ENCODE measurements around the gene MID1.

The MID1 gene

DNA sequence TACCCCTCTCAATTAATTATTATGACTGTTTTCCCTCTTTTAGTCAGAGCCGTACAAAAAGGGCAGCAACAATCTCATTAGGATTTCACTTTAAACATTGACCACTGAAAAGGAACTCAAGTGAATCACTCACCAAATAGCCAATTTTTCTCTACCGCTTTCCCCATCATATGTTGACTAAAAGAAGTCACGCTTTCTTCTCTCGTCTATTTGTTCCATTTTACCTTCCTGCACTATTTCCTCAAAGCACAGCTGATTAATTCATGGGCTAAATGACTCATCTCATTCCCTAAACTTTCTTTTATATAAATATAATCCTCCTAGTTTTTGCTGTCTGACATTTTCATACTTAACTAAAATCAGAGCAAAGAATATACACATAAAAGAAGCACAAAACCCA lies 8.2 kb downstream of the MID1 start:
- Histone ChIP-seq H3K9ac (no peak overlapping the region), H4K20me1 (no peaks in the 10 kb centered on the region; a peak in 1 of 22 replicates), H3K36me3 (no peaks in the 10 kb centered on the region), H3K27me3 (peaks cover 73 to 100% (median 97%) of the 10 kb centered on the region in 11 experiments), H3K4me2 (no peak overlapping the region), H3K4me1 (no peaks in the 10 kb centered on the region), H3K4me3 (no peak overlapping the region), H3K27ac (no peak overlapping the region), H3K9me3 (replicated peaks in 1 of 11) (no peaks in the 10 kb centered on the region)
- no peak for TF ChIP-seq Cebpa-rat (IDR thresholded peaks at IDR 0.05)

DNA sequence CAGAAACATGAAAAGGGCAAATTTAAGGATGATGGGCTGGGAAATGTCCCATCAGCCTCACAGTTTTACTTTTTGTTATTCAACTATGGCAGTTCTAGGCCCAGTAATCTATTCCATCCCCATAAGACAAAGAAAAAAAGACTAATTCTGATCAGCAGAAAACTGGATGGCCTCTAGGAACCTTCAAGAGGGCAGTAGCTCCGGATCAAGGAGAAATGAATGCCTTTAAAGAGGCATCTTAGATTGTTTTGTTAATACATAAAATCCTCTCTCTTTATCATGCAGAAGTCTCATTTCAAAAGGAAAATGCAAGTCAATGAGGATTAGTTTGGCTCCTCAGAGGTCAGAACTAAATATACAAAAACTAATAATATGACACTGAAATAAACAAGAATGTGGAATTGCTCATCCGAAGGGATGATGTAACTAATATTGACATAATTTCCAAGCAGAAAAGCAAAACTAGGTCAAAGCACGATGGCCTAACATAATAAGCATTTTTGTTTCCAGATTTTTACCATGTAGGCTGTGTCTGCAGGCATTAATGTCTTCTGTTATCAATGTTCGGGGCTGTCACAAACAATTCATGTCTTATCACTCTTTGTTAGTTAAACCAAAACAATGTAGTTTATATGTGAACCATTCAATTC lies 8.8 kb downstream of the MID1 start:
- Histone ChIP-seq H3K4me1 (no peaks in the 10 kb centered on the region), H3K9ac (no peak overlapping the region), H3K36me3 (no peaks in the 10 kb centered on the region), H3K27me3 (peaks cover 73 to 100% (median 97%) of the 10 kb centered on the region in 11 experiments), H3K27ac (no peak overlapping the region), H3K4me2 (no peak overlapping the region), H4K20me1 (no peaks in the 10 kb centered on the region; a peak in 1 of 22 replicates), H3K9me3 (replicated peaks in 1 of 11) (no peaks in the 10 kb centered on the region), H3K4me3 (no peak overlapping the region)
- no peak for TF ChIP-seq Cebpa-rat (IDR thresholded peaks at IDR 0.05)

DNA sequence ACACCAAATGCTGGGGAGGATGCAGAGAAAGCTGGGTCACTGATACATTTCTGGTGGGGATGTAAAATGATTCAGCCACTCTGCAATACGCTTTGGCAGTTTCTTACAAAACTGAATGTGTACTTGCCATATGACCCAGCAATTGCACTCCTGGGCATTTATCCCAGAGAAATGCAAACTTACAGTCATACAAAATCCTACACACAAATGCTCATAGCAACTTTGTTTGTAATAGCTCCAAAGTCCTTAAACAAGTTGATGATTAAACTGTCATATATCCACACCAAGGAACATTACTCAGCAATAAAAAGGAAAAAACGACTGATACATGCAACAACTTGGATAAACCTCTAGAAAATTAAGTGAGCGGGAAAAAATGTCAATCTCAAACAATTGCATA lies 12.3 kb downstream of the MID1 start:
- Histone ChIP-seq H3K27ac (no peak overlapping the region), H3K4me2 (no peak overlapping the region), H3K9me3 (replicated peaks in 1 of 11) (no peaks in the 10 kb centered on the region), H3K4me3 (no peak overlapping the region), H3K9ac (no peak overlapping the region), H4K20me1 (0 out of 22 replicates have a peak, but pooled peaks cover 0 to 5% (median 0%) of the 10 kb centered on the region in 11 experiments), H3K27me3 (peaks cover 66 to 96% (median 94%) of the 10 kb centered on the region in 11 experiments), H3K36me3 (no peaks in the 10 kb centered on the region), H3K4me1 (no peaks in the 10 kb centered on the region)
- no peak for TF ChIP-seq Cebpa-rat (IDR thresholded peaks at IDR 0.05)

DNA sequence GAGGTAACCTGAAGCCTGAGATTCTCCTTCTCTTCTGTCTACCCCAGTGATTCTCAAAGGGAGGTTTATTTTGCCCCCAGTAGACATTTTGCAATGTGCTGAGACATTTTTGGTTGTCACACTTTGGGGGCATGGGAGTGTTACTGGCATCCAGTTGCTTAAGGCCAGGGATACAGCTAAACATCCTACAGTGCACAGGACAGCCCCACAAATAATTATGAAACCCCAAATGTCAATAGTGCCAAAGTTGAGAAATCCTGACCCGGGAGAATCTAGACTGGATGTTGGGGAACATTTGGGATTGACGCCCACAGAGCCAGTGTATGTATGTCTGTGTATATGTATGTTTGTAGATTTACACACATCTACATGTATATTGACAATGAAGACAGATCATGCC lies 13.2 kb downstream of the MID1 start:
- no peaks in the 10 kb centered on the region for H3K4me1 ChIP-seq

DNA sequence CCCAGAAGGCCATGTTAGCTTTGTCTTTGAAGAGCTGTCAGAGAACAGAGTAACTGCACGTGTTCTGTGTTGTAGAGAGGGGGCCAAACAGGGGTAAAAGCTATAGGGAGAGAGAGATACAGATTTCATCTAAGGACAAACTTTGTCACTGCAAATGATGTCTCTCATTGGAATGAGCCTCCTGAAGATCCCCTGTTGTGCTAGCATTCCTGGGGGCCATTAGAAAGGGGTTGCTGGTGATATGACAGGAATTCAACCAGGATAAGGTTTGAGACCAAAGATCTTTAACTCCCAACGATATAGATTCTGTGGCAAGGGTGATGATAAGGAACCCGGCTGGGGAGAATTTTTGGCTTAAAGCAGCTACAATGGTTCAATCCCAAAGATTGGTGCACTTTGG lies 16.8 kb downstream of the MID1 start:
- Histone ChIP-seq H3K36me3 (no peaks in the 10 kb centered on the region), H3K27ac (no peak overlapping the region), H4K20me1 (0 out of 22 replicates have a peak, but pooled peaks cover 0 to 5% (median 0%) of the 10 kb centered on the region in 11 experiments), H3K4me1 (no peaks in the 10 kb centered on the region), H3K9me3 (replicated peaks in 1 of 11) (no peaks in the 10 kb centered on the region), H3K4me3 (no peak overlapping the region), H3K9ac (no peak overlapping the region), H3K4me2 (no peak overlapping the region), H3K27me3 (peaks cover 86 to 96% (median 95%) of the 10 kb centered on the region in 11 experiments)
- no peak for TF ChIP-seq Cebpa-rat (IDR thresholded peaks at IDR 0.05)

More for the DNA sequence above, 13.2 kb downstream of the MID1 start:
- Histone ChIP-seq H3K27me3 (peaks cover 72 to 96% (median 94%) of the 10 kb centered on the region in 11 experiments), H3K9me3 (replicated peaks in 1 of 11) (no peaks in the 10 kb centered on the region), H3K36me3 (no peaks in the 10 kb centered on the region), H4K20me1 (0 out of 22 replicates have a peak, but pooled peaks cover 0 to 5% (median 0%) of the 10 kb centered on the region in 11 experiments), H3K9ac (no peak overlapping the region), H3K4me3 (no peak overlapping the region), H3K4me2 (no peak overlapping the region), H3K27ac (no peak overlapping the region)
- no peak for TF ChIP-seq Cebpa-rat (IDR thresholded peaks at IDR 0.05)

DNA sequence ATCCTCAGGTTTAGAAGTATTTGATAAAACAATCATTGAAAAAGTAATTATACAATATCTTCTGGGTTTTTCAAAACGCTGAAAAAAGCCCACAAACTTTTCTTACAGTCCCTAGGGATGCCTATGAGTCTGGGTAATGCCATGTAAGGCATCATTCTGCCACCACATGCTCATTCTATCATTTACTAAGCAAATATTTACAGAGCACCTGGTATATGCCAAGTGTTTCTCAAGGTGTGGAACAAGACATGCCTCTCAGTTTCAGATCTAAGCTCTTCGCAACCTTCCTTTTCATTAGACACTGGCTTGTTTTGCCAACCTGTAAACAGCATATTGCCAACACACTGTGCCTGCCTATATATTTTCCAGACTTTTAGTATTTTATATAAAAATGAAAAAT lies 17.7 kb downstream of the MID1 start:
- H3K4me1 ChIP-seq: no peaks in the 10 kb centered on the region
- H3K27ac ChIP-seq: no peak overlapping the region

DNA sequence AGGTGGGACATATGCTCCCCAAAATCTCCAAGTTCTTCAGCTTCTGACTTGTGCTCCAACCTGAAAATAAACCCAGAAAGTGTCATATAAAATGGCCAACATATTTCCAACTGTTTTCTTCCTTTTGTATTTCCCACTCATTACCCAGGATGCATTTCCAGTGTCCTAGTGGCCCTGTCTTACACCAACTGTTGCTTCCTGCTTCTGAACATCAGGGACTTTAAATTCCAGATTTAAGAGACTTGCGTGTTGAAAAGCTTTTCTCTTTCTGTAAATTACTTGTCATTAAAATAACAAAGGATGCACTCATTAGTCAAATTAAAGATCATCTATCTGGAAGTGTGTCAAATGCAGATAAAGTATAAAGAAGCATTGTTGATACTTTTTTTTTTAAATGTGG lies 19.9 kb downstream of the MID1 start:
- 0 out of 22 replicates have a peak, but pooled peaks cover 0 to 5% (median 0%) of the 10 kb centered on the region in 11 experiments for H4K20me1 ChIP-seq
- H3K4me3 ChIP-seq: no peak overlapping the region
- H3K4me1 ChIP-seq: no peaks in the 10 kb centered on the region
- no peak overlapping the region for H3K9ac ChIP-seq
- H3K27ac ChIP-seq: no peak overlapping the region
- no peak overlapping the region for H3K4me2 ChIP-seq
- H3K9me3 ChIP-seq (replicated peaks in 1 of 11): no peaks in the 10 kb centered on the region
- no peak for TF ChIP-seq Cebpa-rat (IDR thresholded peaks at IDR 0.05)
- H3K36me3 ChIP-seq: no peaks in the 10 kb centered on the region
- H3K27me3 ChIP-seq: peaks cover 86 to 100% (median 97%) of the 10 kb centered on the region in 11 experiments

More for the DNA sequence above, 17.7 kb downstream of the MID1 start:
- no peak overlapping the region for H3K9ac ChIP-seq
- H3K36me3 ChIP-seq: no peaks in the 10 kb centered on the region
- H4K20me1 ChIP-seq: 0 out of 22 replicates have a peak, but pooled peaks cover 0 to 5% (median 0%) of the 10 kb centered on the region in 11 experiments
- H3K27me3 ChIP-seq: peaks cover 88 to 96% (median 95%) of the 10 kb centered on the region in 11 experiments
- no peak overlapping the region for H3K4me2 ChIP-seq
- H3K4me3 ChIP-seq: no peak overlapping the region
- no peaks in the 10 kb centered on the region for H3K9me3 ChIP-seq (replicated peaks in 1 of 11)
- no peak for TF ChIP-seq Cebpa-rat (IDR thresholded peaks at IDR 0.05)

DNA sequence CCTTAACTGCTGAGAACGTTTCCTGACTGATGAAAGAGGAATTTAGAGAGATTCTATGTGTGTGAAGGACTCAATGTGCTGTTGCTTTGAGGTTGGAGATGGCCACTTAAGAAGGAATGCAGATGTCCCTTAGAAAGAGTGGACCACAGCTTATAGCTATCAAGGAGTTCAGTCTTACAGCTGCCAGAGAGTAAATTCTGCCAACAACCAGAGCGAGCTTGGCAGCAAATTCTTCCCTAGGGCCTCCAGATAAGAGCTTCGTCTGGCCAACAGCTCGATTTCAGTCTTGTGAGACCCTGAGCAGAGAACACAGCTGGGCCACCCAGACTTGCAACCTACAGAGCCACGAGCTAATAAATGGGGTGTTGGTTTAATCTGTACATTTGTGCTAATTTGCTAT lies 21.8 kb downstream of the MID1 start:
- no peak overlapping the region for H3K4me3 ChIP-seq
- H3K9ac ChIP-seq: no peak overlapping the region
- no peak overlapping the region for H3K4me2 ChIP-seq
- H4K20me1 ChIP-seq: no peaks in the 10 kb centered on the region
- TF ChIP-seq Cebpa-rat (IDR thresholded peaks at IDR 0.05): no peak
- H3K4me1 ChIP-seq: no peaks in the 10 kb centered on the region
- no peaks in the 10 kb centered on the region for H3K9me3 ChIP-seq (replicated peaks in 1 of 11)
- H3K27ac ChIP-seq: no peak overlapping the region
- H3K27me3 ChIP-seq: peaks cover 85 to 100% (median 95%) of the 10 kb centered on the region in 11 experiments
- H3K36me3 ChIP-seq: no peaks in the 10 kb centered on the region

DNA sequence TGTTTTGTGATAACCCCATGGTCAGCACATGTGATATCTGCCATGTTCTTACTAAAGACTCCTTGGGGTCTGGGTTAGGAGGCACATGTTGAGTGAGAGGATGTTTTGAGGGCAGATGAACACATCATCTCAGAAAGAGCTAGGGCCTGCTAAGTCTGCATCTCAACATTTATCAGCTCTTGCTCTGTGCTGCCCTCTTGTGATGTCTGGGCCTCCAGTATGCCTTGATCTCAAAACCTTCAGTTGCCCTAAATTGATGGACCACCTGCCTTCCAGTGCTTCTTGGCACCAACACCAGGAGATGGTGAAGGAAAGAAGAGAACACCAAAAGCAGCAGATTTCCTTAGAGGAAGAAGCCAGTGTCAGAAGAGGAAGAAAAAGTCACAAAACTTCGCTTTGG lies 22.5 kb downstream of the MID1 start:
- H3K9me3 ChIP-seq (replicated peaks in 1 of 11): no peaks in the 10 kb centered on the region
- no peak for TF ChIP-seq Cebpa-rat (IDR thresholded peaks at IDR 0.05)
- H3K27me3 ChIP-seq: peaks cover 85 to 100% (median 95%) of the 10 kb centered on the region in 11 experiments
- no peaks in the 10 kb centered on the region for H4K20me1 ChIP-seq
- H3K36me3 ChIP-seq: no peaks in the 10 kb centered on the region
- H3K9ac ChIP-seq: no peak overlapping the region
- H3K4me3 ChIP-seq: no peak overlapping the region
- no peak overlapping the region for H3K4me2 ChIP-seq
- H3K4me1 ChIP-seq: no peaks in the 10 kb centered on the region
- H3K27ac ChIP-seq: no peak overlapping the region
